Naive thymus-derived CD4-positive, alpha-beta T cell (primary cell): Measurements from ENCODE around the gene PTPRJ. TPM values are rescaled to one million over a fixed set of nuclear protein-coding genes. Genes with fewer than 3 reads are reported as not detected.
A peak's percentile ranks its signal among the peaks of the same experiment; 100 is the strongest.

ENCODE experiments used
- ATAC-seq: fragments of 150-1000 bp; cut with Tn5 transposase; 2 replicates; pipeline ENCODE4 v1.10.0; 2021; ENCODE audit warnings: mild to moderate bottlenecking, moderate library complexity
- CTCF ChIA-PET: fragments of 350-600 bp; sonication (Branson Sonifier 250); formaldehyde crosslinking; loops from one replicate; lab custom pipeline; 2021; ENCODE audit warnings: antibody characterized with exemption; lab: Charles Lee
- POLR2A ChIA-PET: fragments of 350-600 bp; sonication (Branson Sonifier 250); formaldehyde crosslinking; loops from one replicate; lab custom pipeline; 2021; ENCODE audit warnings: antibody characterized with exemption, inconsistent platforms; lab: Charles Lee
- DNase-seq, 9 donors: peaks; one replicate each; pipeline versions ENCODE4 v3.0.0 to v3.0.0-alpha.2; 2020 to 2022; ENCODE audit warnings: mixed read lengths in 1 of 9
- H3K27ac ChIP-seq: one replicate; pipeline ENCODE4 v1.7.0; 2013; ENCODE audit warnings: mild to moderate bottlenecking, low read depth, low read length, moderate library complexity
- H3K27me3 ChIP-seq, 2 donors: one replicate each; pipeline ENCODE4 v1.7.0; 2013; ENCODE audit warnings: low read length in 2 of 2, mild to moderate bottlenecking in 2 of 2, moderate library complexity in 2 of 2; ENCODE audit not compliant: control insufficient read depth in 2 of 2, insufficient read depth in 2 of 2
- H3K36me3 ChIP-seq, 3 experiments: 1 replicate in 2 of 3; 2 replicates in 1 of 3; pipeline ENCODE4 v1.7.0; 2013; ENCODE audit warnings: low read length in 3 of 3, mild to moderate bottlenecking in 3 of 3, moderate library complexity in 1 of 3; ENCODE audit not compliant: insufficient read depth in 3 of 3, control insufficient read depth in 2 of 3
- H3K4me1 ChIP-seq, 2 donors: one replicate each; pipeline ENCODE4 v1.7.0; 2013; ENCODE audit warnings: low read length in 2 of 2, mild to moderate bottlenecking in 2 of 2, moderate library complexity in 1 of 2; ENCODE audit not compliant: control insufficient read depth in 2 of 2, insufficient read depth in 2 of 2
- H3K4me3 ChIP-seq: 2 replicates; pipeline ENCODE4 v1.7.0; 2013; ENCODE audit warnings: mild to moderate bottlenecking, low read length
- H3K9me3 ChIP-seq, 3 experiments: 1 replicate in 2 of 3; 2 replicates in 1 of 3; pipeline ENCODE4 v1.7.0; 2013; ENCODE audit warnings: low read length in 3 of 3; ENCODE audit not compliant: control insufficient read depth in 2 of 3
- H3K27ac Mint-ChIP-seq, 9 donors: one replicate each; pipeline ENCODE4 v1.8.0; 2020 to 2022; ENCODE audit warnings: mixed read lengths in 9 of 9, mild to moderate bottlenecking in 8 of 9, moderate library complexity in 5 of 9, inconsistent platforms in 2 of 9
- H3K27me3 Mint-ChIP-seq, 5 donors: one replicate each; pipeline ENCODE4 v1.8.0; 2021 to 2022; ENCODE audit warnings: mixed read lengths in 5 of 5, mild to moderate bottlenecking in 1 of 5
- H3K36me3 Mint-ChIP-seq, 5 donors: one replicate each; pipeline ENCODE4 v1.8.0; 2020 to 2022; ENCODE audit warnings: mixed read lengths in 5 of 5, mild to moderate bottlenecking in 3 of 5, inconsistent platforms in 1 of 5
- H3K4me1 Mint-ChIP-seq, 7 donors: one replicate each; pipeline ENCODE4 v1.8.0; 2020 to 2022; ENCODE audit warnings: mixed read lengths in 7 of 7, mild to moderate bottlenecking in 3 of 7, inconsistent platforms in 1 of 7
- H3K4me3 Mint-ChIP-seq, 10 donors: one replicate each; pipeline ENCODE4 v1.8.0; 2020 to 2022; ENCODE audit warnings: mild to moderate bottlenecking in 10 of 10, mixed read lengths in 10 of 10, moderate library complexity in 6 of 10, inconsistent platforms in 2 of 10
- H3K9me3 Mint-ChIP-seq, 11 donors: one replicate each; pipeline ENCODE4 v1.8.0; 2020 to 2022; ENCODE audit warnings: mixed read lengths in 11 of 11, mild to moderate bottlenecking in 4 of 11, inconsistent platforms in 1 of 11, moderate library complexity in 1 of 11
- intact Hi-C, 2 donors: fragments of 100-400 bp; cut with micrococcal nuclease; formaldehyde crosslinking; loops; one replicate each; pipeline ENCODE4 v1.15.1; 2023
- polyA plus RNA-seq, 2 donors: library from polyadenylated mRNA; unstranded; fragments of 300-500 nt; fragmentation: Illumina TruSeq; gene quantifications; one replicate each; pipeline ENCODE4 v1.2.3, GENCODE V29; 2021
- total RNA-seq, 6 experiments: library from RNA in 5 of 6; stranded (reverse) in 5 of 6; gene quantifications; 1 replicate in 5 of 6; 2 replicates in 1 of 6; pipeline ENCODE4 v1.2.3 and lab custom pipeline; 2021 to 2026

Gene PTPRJ
- total and polyA plus RNA-seq, 7 experiments from 2014 or later = 7.0 to 82.3 (median 46.7) TPM

DNA sequence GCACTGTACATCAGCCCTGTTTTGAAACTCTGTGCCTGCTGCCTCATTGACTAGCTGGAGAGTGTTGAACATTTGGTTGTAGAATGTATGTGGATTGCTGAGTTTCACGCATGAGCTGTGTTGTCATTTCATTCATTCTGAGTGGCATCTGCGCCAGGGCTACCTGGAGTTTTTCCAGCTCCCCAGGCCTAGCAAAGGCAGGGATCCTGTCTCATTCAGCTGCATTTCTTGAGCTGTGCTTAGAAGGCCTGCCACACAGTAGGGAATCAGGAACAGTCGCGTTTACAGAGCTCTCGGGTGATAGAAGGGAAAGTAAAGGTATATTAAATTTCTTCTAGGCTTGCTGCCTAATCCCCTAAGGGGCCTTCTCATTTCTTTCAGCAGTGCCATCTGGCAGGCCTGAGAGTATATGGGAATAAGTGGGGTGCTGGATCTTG lies 44.3 kb downstream of the PTPRJ start:
- Mint-ChIP-seq H3K36me3 (peaks cover 0 to 36% (median 13%) of the 10 kb centered on the region in 5 donors), H3K27ac (peak overlapping the region in 2 of 9 donors; percentile 10 to 64), H3K4me1 (peaks cover 20 to 63% (median 51%) of the 10 kb centered on the region in 7 donors), H3K27me3 (no peaks in the 10 kb centered on the region), H3K4me3 (no peak overlapping the region), H3K9me3 (peaks cover 0 to 3% (median 0%) of the 10 kb centered on the region in 11 donors)
- intact Hi-C loops = loop anchor here in 1 of 2 donors (5.0 kb wide), 1 partner anchor 92 kb away; no protein-coding TSS in a partner anchor
- Histone ChIP-seq H3K36me3 (no peaks in the 10 kb centered on the region), H3K4me1 (peaks cover 16 to 25% of the 10 kb centered on the region in 2 donors), H3K4me3 (no peak overlapping the region), H3K27me3 (no peaks in the 10 kb centered on the region), H3K27ac (no peak overlapping the region), H3K9me3 (no peaks in the 10 kb centered on the region)
- CTCF ChIA-PET = interaction anchor here (0.6 to 0.7 kb wide), 4 partner anchors 22 to 798 kb away, joined by 3 to 8 read pairs (median 4); no protein-coding TSS in a partner anchor
- POLR2A ChIA-PET = interaction anchor here (1.4 to 1.6 kb wide), 2 partner anchors 10 kb away, joined by 4 to 6 read pairs; no protein-coding TSS in a partner anchor
- no peak for ATAC-seq
- no peak for DNase-seq

DNA sequence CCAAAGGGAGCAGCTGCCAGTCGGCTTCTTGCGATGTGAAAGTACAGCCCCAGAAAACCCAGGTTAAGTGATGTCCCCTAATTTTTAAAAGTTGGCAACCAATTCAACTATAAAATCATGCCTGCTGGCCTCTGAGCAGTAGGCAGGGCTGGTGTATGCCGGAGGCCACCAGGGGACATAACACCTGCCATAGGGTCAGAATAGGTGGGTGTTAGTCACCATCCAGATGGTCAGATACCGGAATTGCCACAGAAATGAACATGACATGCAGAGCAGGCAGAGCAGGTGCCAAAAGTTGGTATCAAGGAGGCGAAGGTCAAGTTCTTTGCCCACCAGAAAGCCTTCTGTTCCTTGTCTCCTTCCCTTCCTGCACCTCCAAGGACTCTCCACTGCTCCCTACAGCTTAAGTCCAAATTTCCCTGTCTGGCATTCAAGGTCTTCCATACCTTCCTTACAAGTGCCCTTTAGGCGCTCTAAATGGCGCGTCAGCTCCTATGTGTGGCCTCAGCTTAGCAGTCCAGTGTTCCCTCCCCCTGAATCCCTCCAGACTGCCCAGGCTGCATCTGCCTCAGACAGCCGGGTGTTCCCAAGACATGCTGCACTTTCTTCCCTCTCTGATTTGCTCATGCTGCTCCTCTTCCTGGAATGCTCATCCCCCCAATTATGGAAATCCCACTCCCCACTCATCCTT lies 45.1 kb downstream of the PTPRJ start:
- CTCF ChIA-PET = no interaction called here
- peaks cover 0 to 2% (median 0%) of the 10 kb centered on the region in 11 donors for H3K9me3 Mint-ChIP-seq
- no peak for DNase-seq
- H3K4me3 ChIP-seq = no peak overlapping the region
- H3K27me3 ChIP-seq = no peaks in the 10 kb centered on the region
- no peak overlapping the region for H3K27ac ChIP-seq
- no peaks in the 10 kb centered on the region for H3K9me3 ChIP-seq
- H3K27me3 Mint-ChIP-seq = no peaks in the 10 kb centered on the region
- ATAC-seq = no peak
- intact Hi-C loops = loop anchor here in 1 of 2 donors (5.0 kb wide), 1 partner anchor 93 kb away; no protein-coding TSS in a partner anchor
- peaks cover 17 to 21% of the 10 kb centered on the region in 2 donors for H3K4me1 ChIP-seq
- peak overlapping the region in 3 of 9 donors; percentile 28 to 64 (median 43) for H3K27ac Mint-ChIP-seq
- POLR2A ChIA-PET = interaction anchor here (0.7 to 1.6 kb wide), 3 partner anchors 9 to 113 kb away, joined by 3 to 6 read pairs (median 4); no protein-coding TSS in a partner anchor
- peaks cover 0 to 32% (median 13%) of the 10 kb centered on the region in 5 donors for H3K36me3 Mint-ChIP-seq
- no peak overlapping the region for H3K4me3 Mint-ChIP-seq
- peaks cover 18 to 63% (median 50%) of the 10 kb centered on the region in 7 donors for H3K4me1 Mint-ChIP-seq
- no peaks in the 10 kb centered on the region for H3K36me3 ChIP-seq

- no peak overlapping the region for H3K4me3 Mint-ChIP-seq
- peak overlapping the region in 5 of 9 donors; percentile 13 to 64 (median 57) for H3K27ac Mint-ChIP-seq
- peaks cover 14 to 17% of the 10 kb centered on the region in 2 donors for H3K4me1 ChIP-seq
- ATAC-seq (peak; percentile 45), DNase-seq (no peak)
- H3K9me3 ChIP-seq = no peaks in the 10 kb centered on the region
- peaks cover 0 to 2% (median 0%) of the 10 kb centered on the region in 11 donors for H3K9me3 Mint-ChIP-seq
- H3K27ac ChIP-seq = no peak overlapping the region
- ChIA-PET POLR2A (interaction anchor here (0.7 to 1.4 kb wide), 2 partner anchors 12 to 114 kb away, joined by 3 to 4 read pairs; no protein-coding TSS in a partner anchor), CTCF (no interaction called here)
- peaks cover 16 to 63% (median 47%) of the 10 kb centered on the region in 7 donors for H3K4me1 Mint-ChIP-seq
- no peak overlapping the region for H3K4me3 ChIP-seq
- intact Hi-C loops = loop anchor here in 1 of 2 donors (5.0 kb wide), 1 partner anchor 94 kb away; no protein-coding TSS in a partner anchor
- no peaks in the 10 kb centered on the region for H3K27me3 ChIP-seq
- H3K36me3 ChIP-seq = no peaks in the 10 kb centered on the region
- H3K27me3 Mint-ChIP-seq = no peaks in the 10 kb centered on the region
- peaks cover 0 to 32% (median 13%) of the 10 kb centered on the region in 5 donors for H3K36me3 Mint-ChIP-seq
Measured at GRCh38 chr11:48025984-48026340, 45.6 kb downstream of the PTPRJ start.

- DNase-seq (peak in 6 of 9 donors; percentile 34 to 57 (median 46)), ATAC-seq (peak; percentile 61)
- no peaks in the 10 kb centered on the region for H3K27me3 Mint-ChIP-seq
- peak overlapping the region; percentile 82 to 95 (median 90) for H3K27ac Mint-ChIP-seq
- no peaks in the 10 kb centered on the region for H3K36me3 ChIP-seq
- H3K4me3 Mint-ChIP-seq = peak overlapping the region in 9 of 10 donors; percentile 5 to 71 (median 63)
- POLR2A ChIA-PET = interaction anchor here (0.6 to 3.2 kb wide), 8 partner anchors 9 to 70 kb away, joined by 3 to 18 read pairs (median 5); no protein-coding TSS in a partner anchor
- H3K27ac ChIP-seq = peak overlapping the region; percentile 55
- peaks cover 0 to 48% (median 4%) of the 10 kb centered on the region in 5 donors for H3K36me3 Mint-ChIP-seq
- H3K4me1 Mint-ChIP-seq = peaks cover 40 to 80% (median 61%) of the 10 kb centered on the region in 7 donors
- CTCF ChIA-PET = interaction anchor here (0.6 to 1.3 kb wide), 5 partner anchors 11 to 98 kb away, joined by 3 to 5 read pairs (median 4); no protein-coding TSS in a partner anchor
- no peaks in the 10 kb centered on the region for H3K9me3 ChIP-seq
- peaks cover 17 to 33% of the 10 kb centered on the region in 2 donors for H3K4me1 ChIP-seq
- H3K27me3 ChIP-seq = no peaks in the 10 kb centered on the region
- no peaks in the 10 kb centered on the region for H3K9me3 Mint-ChIP-seq
- intact Hi-C loops = loop anchor here (1.0 to 5.0 kb wide), 3 partner anchors 9 to 97 kb away; no protein-coding TSS in a partner anchor
- H3K4me3 ChIP-seq = peak overlapping the region; percentile 3
Measured at GRCh38 chr11:48028914-48029680, 48.7 kb downstream of the PTPRJ start.

GRCh38 chr11:48029681-48030290 lies 49.4 kb downstream of the PTPRJ start:
- no peaks in the 10 kb centered on the region for H3K9me3 Mint-ChIP-seq
- peaks cover 21 to 40% of the 10 kb centered on the region in 2 donors for H3K4me1 ChIP-seq
- H3K4me3 ChIP-seq = no peak overlapping the region
- H3K9me3 ChIP-seq = no peaks in the 10 kb centered on the region
- H3K27me3 ChIP-seq = no peaks in the 10 kb centered on the region
- ChIA-PET POLR2A (interaction anchor here (0.6 to 3.2 kb wide), 9 partner anchors 10 to 70 kb away, joined by 3 to 18 read pairs (median 4); no protein-coding TSS in a partner anchor), CTCF (interaction anchor here (1.1 to 1.3 kb wide), 4 partner anchors 12 to 95 kb away, joined by 3 to 5 read pairs (median 4); no protein-coding TSS in a partner anchor)
- no peak for DNase-seq
- no peaks in the 10 kb centered on the region for H3K36me3 ChIP-seq
- no peaks in the 10 kb centered on the region for H3K27me3 Mint-ChIP-seq
- peaks cover 45 to 78% (median 64%) of the 10 kb centered on the region in 7 donors for H3K4me1 Mint-ChIP-seq
- peak overlapping the region in 3 of 10 donors; percentile 18 to 63 (median 25) for H3K4me3 Mint-ChIP-seq
- H3K36me3 Mint-ChIP-seq = peaks cover 0 to 47% (median 0%) of the 10 kb centered on the region in 5 donors
- intact Hi-C loops = loop anchor here (2.0 to 5.0 kb wide), 2 partner anchors 17 to 97 kb away; no protein-coding TSS in a partner anchor
- H3K27ac ChIP-seq = peak overlapping the region; percentile 49
- peak overlapping the region; percentile 21 to 95 (median 90) for H3K27ac Mint-ChIP-seq
- no peak for ATAC-seq
